H1 (cell line): ENCODE data around the gene PTPRD. TPM values are rescaled to one million over a fixed set of nuclear protein-coding genes. Genes with fewer than 3 reads are reported as not detected.

Experiments used
- CTCF ChIA-PET: fragments of 300-600 bp; sonication (Branson Sonifier 250); formaldehyde crosslinking; loops from one replicate; lab custom pipeline; 2021; ENCODE audit not compliant: partially characterized antibody; lab: Charles Lee
- POLR2A ChIA-PET: fragments of 300-600 bp; sonication (Branson Sonifier 250); formaldehyde crosslinking; loops from one replicate; lab custom pipeline; 2021; ENCODE audit warnings: inconsistent platforms; ENCODE audit not compliant: partially characterized antibody; lab: Charles Lee
- DNase-seq, 2 experiments: peaks; one replicate each; pipeline versions ENCODE4 v3.0.0 to v3.0.0-alpha.2; 2010 to 2022; ENCODE audit warnings: low spot score in 2 of 2, low read depth in 1 of 2, mixed read lengths in 1 of 2
- FAIRE-seq: peaks from 2 replicates; lab custom pipeline; 2011; peaks lifted over from hg19 to GRCh38; lab: Jason Lieb, UNC
- H2AFZ ChIP-seq: 2 replicates; pipeline ENCODE4 v1.8.1; 2012; ENCODE audit warnings: low read length, inconsistent platforms
- H2AK5ac ChIP-seq: 2 replicates; pipeline ENCODE4 v1.6.1; 2013; ENCODE audit warnings: low read depth, low read length
- H2BK120ac ChIP-seq: replicated peaks from 2 replicates; pipeline ENCODE3; 2013; ENCODE audit warnings: low read depth, low read length, inconsistent platforms
- H2BK12ac ChIP-seq: 2 replicates; pipeline ENCODE4 v1.6.1; 2013; ENCODE audit warnings: low read depth, low read length
- H2BK15ac ChIP-seq: 2 replicates; pipeline ENCODE4 v1.6.1; 2013; ENCODE audit warnings: low read length
- H2BK20ac ChIP-seq: 2 replicates; pipeline ENCODE4 v1.6.1; 2013; ENCODE audit warnings: low read length
- H2BK5ac ChIP-seq: 2 replicates; pipeline ENCODE4 v1.6.1; 2013; ENCODE audit warnings: low read depth, low read length
- H3K14ac ChIP-seq: 2 replicates; pipeline ENCODE4 v1.6.1; 2013; ENCODE audit warnings: inconsistent platforms; ENCODE audit not compliant: insufficient read length
- H3K18ac ChIP-seq: 2 replicates; pipeline ENCODE4 v1.6.1; 2013; ENCODE audit warnings: low read length; ENCODE audit errors: extremely low read depth
- H3K23ac ChIP-seq: 2 replicates; pipeline ENCODE4 v1.6.1; 2013; ENCODE audit warnings: inconsistent platforms; ENCODE audit not compliant: insufficient read length
- H3K23me2 ChIP-seq: 2 replicates; pipeline ENCODE4 v1.6.1; 2013; ENCODE audit warnings: low read depth, low read length
- H3K27ac ChIP-seq: 2 replicates; pipeline ENCODE4 v1.6.1; 2011; ENCODE audit warnings: low read depth, low read length, inconsistent platforms
- H3K27me3 ChIP-seq, 4 experiments: replicated peaks in 1 of 4; 1 replicate in 1 of 4; 2 replicates in 3 of 4; pipeline versions ENCODE4 v1.6.1 to v1.8.1; 2011 to 2013; ENCODE audit warnings: low read length in 3 of 4, mild to moderate bottlenecking in 3 of 4, inconsistent platforms in 2 of 4, mixed read lengths in 2 of 4, moderate library complexity in 1 of 4; ENCODE audit not compliant: control insufficient read depth in 3 of 4, insufficient read depth in 3 of 4; ENCODE audit errors: extremely low read depth in 1 of 4
- H3K36me3 ChIP-seq, 4 experiments: 2 replicates each; pipeline versions ENCODE4 v1.6.1 to v1.8.1; 2011 to 2013; ENCODE audit warnings: mild to moderate bottlenecking in 4 of 4, low read length in 3 of 4, moderate library complexity in 2 of 4, control low read depth in 1 of 4, inconsistent platforms in 1 of 4; ENCODE audit not compliant: insufficient read depth in 4 of 4, control insufficient read depth in 2 of 4
- H3K4ac ChIP-seq: replicated peaks from 2 replicates; pipeline ENCODE3; 2013; ENCODE audit warnings: low read length, low read depth, mixed read lengths, inconsistent platforms; ENCODE audit not compliant: insufficient read length
- H3K4me1 ChIP-seq, 4 experiments: replicated peaks in 1 of 4; 1 replicate in 1 of 4; 2 replicates in 3 of 4; pipeline versions ENCODE4 v1.6.1 to v1.8.1; 2011 to 2013; ENCODE audit warnings: low read length in 3 of 4, inconsistent platforms in 2 of 4, mixed read lengths in 1 of 4; ENCODE audit not compliant: insufficient read depth in 4 of 4, control insufficient read depth in 3 of 4
- H3K4me2 ChIP-seq, 2 experiments: 2 replicates each; pipeline versions ENCODE4 v1.6.1 to v1.8.1; 2011 to 2013; ENCODE audit warnings: low read depth in 2 of 2, low read length in 2 of 2, control low read depth in 1 of 2, inconsistent platforms in 1 of 2, mild to moderate bottlenecking in 1 of 2; ENCODE audit not compliant: insufficient read depth in 1 of 2
- H3K4me3 ChIP-seq, 4 experiments: fragments of 200-600, 300-600 bp in 1 of 4; sonication (generic), shearing (Covaris generic), sonication (Bioruptor Twin) in 1 of 4; 2 replicates each; pipeline versions ENCODE4 v1.5.1 to v1.8.1; 2011 to 2016; ENCODE audit warnings: low read length in 4 of 4, low read depth in 3 of 4, control low read depth in 2 of 4, inconsistent platforms in 2 of 4, mild to moderate bottlenecking in 2 of 4, mixed read lengths in 1 of 4, moderate library complexity in 1 of 4; ENCODE audit not compliant: insufficient read depth in 2 of 4; ENCODE audit errors: extremely low read depth in 1 of 4
- H3K56ac ChIP-seq: replicated peaks from 2 replicates; pipeline ENCODE3; 2013; ENCODE audit warnings: low read depth, mild to moderate bottlenecking, mixed read lengths, low read length, inconsistent platforms; ENCODE audit not compliant: insufficient read length
- H3K79me1 ChIP-seq: 2 replicates; pipeline ENCODE4 v1.6.1; 2013; ENCODE audit warnings: low read depth, low read length, control low read depth
- H3K79me2 ChIP-seq, 2 experiments: 2 replicates each; pipeline versions ENCODE4 v1.6.1 to v1.8.1; 2012 to 2013; ENCODE audit warnings: low read length in 2 of 2, mild to moderate bottlenecking in 2 of 2, inconsistent platforms in 1 of 2; ENCODE audit not compliant: insufficient read depth in 2 of 2, control insufficient read depth in 1 of 2
- H3K9ac ChIP-seq, 4 experiments: replicated peaks in 1 of 4; 1 replicate in 1 of 4; 2 replicates in 3 of 4; pipeline versions ENCODE4 v1.6.1 to v1.8.1; 2011 to 2013; ENCODE audit warnings: low read depth in 3 of 4, low read length in 3 of 4, control low read depth in 2 of 4, mild to moderate bottlenecking in 2 of 4, moderate library complexity in 2 of 4, inconsistent platforms in 1 of 4; ENCODE audit errors: extremely low read depth in 1 of 4
- H3K9me3 ChIP-seq, 2 experiments: 2 replicates each; pipeline versions ENCODE4 v1.6.1 to v1.8.1; 2012 to 2013; ENCODE audit warnings: mild to moderate bottlenecking in 2 of 2, moderate library complexity in 2 of 2, control low read depth in 1 of 2, inconsistent platforms in 1 of 2, low read depth in 1 of 2, low read length in 1 of 2, mixed read lengths in 1 of 2; ENCODE audit not compliant: insufficient read depth in 2 of 2
- H4K20me1 ChIP-seq, 2 experiments: replicated peaks in 1 of 2; 2 replicates each; pipeline versions ENCODE3 to v1.8.1; 2011 to 2013; ENCODE audit warnings: inconsistent platforms in 2 of 2, low read length in 2 of 2, mild to moderate bottlenecking in 1 of 2; ENCODE audit not compliant: insufficient read depth in 2 of 2, control insufficient read depth in 1 of 2
- H4K5ac ChIP-seq: 2 replicates; pipeline ENCODE4 v1.6.1; 2013; ENCODE audit warnings: low read length, low read depth, mixed read lengths, inconsistent platforms; ENCODE audit not compliant: insufficient read length
- H4K8ac ChIP-seq: 2 replicates; pipeline ENCODE4 v1.8.0; 2013; ENCODE audit warnings: mild to moderate bottlenecking, moderate library complexity, low read length, inconsistent platforms; ENCODE audit not compliant: insufficient read depth; ENCODE audit errors: extremely low read depth
- H4K91ac ChIP-seq: replicated peaks from 2 replicates; pipeline ENCODE3; 2013; ENCODE audit warnings: low read length, mixed read lengths, inconsistent platforms; ENCODE audit not compliant: insufficient read length
- EGR1 ChIP-seq: IDR thresholded peaks from 2 replicates; pipeline ENCODE4 v1.6.1; 2011; ENCODE audit warnings: low read depth, low read length, borderline replicate concordance
- GTF2F1 ChIP-seq: IDR thresholded peaks from 2 replicates; pipeline ENCODE4 v1.6.1; 2012; ENCODE audit warnings: low read depth, low read length, improper control_type of control experiment, borderline replicate concordance
- KDM4A ChIP-seq: IDR thresholded peaks from one replicate; pipeline ENCODE4 v1.7.1; 2012; ENCODE audit warnings: low read depth, mild to moderate bottlenecking, moderate library complexity, low read length, inconsistent platforms; ENCODE audit not compliant: severe bottlenecking
- KDM5A ChIP-seq: fragments of 200-600 bp; IDR thresholded peaks from 2 replicates; pipeline ENCODE4 v1.7.1; 2012; ENCODE audit warnings: mild to moderate bottlenecking, low read length, inconsistent platforms, mixed read lengths
- NANOG ChIP-seq: IDR thresholded peaks from 2 replicates; pipeline ENCODE4 v1.6.1; 2011; ENCODE audit warnings: low read length, low read depth, mild to moderate bottlenecking, inconsistent platforms; ENCODE audit not compliant: insufficient read depth, poor library complexity, severe bottlenecking
- PHF8 ChIP-seq: fragments of 200-600 bp; sonication (generic); conservative IDR thresholded peaks from 2 replicates; pipeline ENCODE4 v1.7.1; 2012; ENCODE audit warnings: low read depth, mild to moderate bottlenecking, inconsistent platforms, low read length, moderate library complexity
- POLR2AphosphoS5 ChIP-seq: IDR thresholded peaks from 2 replicates; pipeline ENCODE4 v1.6.1; 2011; ENCODE audit warnings: low read depth, low read length
- RAD21 ChIP-seq, 2 experiments: IDR thresholded peaks in 1 of 2; conservative IDR thresholded peaks in 1 of 2; 2 replicates each; pipeline ENCODE4 v1.6.1; 2011; ENCODE audit warnings: low read depth in 2 of 2, low read length in 2 of 2, improper control_type of control experiment in 1 of 2, inconsistent platforms in 1 of 2, mild to moderate bottlenecking in 1 of 2, moderate library complexity in 1 of 2
- SIN3A ChIP-seq, 2 experiments: IDR thresholded peaks in 1 of 2; conservative IDR thresholded peaks in 1 of 2; 2 replicates each; pipeline ENCODE4 v1.6.1; 2011 to 2012; ENCODE audit warnings: low read length in 2 of 2, improper control_type of control experiment in 1 of 2, low read depth in 1 of 2, mild to moderate bottlenecking in 1 of 2
- SIX5 ChIP-seq: IDR thresholded peaks from 2 replicates; pipeline ENCODE4 v1.6.1; 2011; ENCODE audit warnings: mild to moderate bottlenecking, low read depth, low read length
- SUZ12 ChIP-seq: fragments of 200-600 bp; sonication (generic); IDR thresholded peaks from 2 replicates; pipeline ENCODE4 v1.6.1; 2012; ENCODE audit warnings: mild to moderate bottlenecking, inconsistent platforms, low read length, moderate library complexity, mixed read lengths
- TAF1 ChIP-seq: IDR thresholded peaks from 2 replicates; pipeline ENCODE4 v1.6.1; 2011; ENCODE audit warnings: mild to moderate bottlenecking, low read depth, low read length
- USF2 ChIP-seq: IDR thresholded peaks from 2 replicates; pipeline ENCODE4 v1.6.1; 2011; ENCODE audit warnings: low read length, improper control_type of control experiment
- WGBS, 2 experiments: shearing (Covaris generic) in 1 of 2; methylation state at CpG; one replicate each; pipeline versions ENCODE4 v1.1.6 to v1.1.7; 2013 to 2015; ENCODE audit warnings: low lambda C conversion rate in 2 of 2, mixed read lengths in 2 of 2, inconsistent platforms in 1 of 2, low coverage in 1 of 2, missing lambda C conversion rate in 1 of 2; ENCODE audit not compliant: insufficient replicate concordance in 2 of 2, insufficient coverage in 1 of 2, insufficient read length in 1 of 2; ENCODE audit errors: extremely low coverage in 1 of 2, missing lambda C conversion rate in 1 of 2; 5-methylcytosine and 5-hydroxymethylcytosine counted together
- polyA plus RNA-seq, 7 experiments: library from polyadenylated mRNA; depleted of rRNA in 3 of 7; stranded (reverse) in 5 of 7; unstranded in 2 of 7; fragments of >200 nt in 5 of 7; fragments of 200-250 nt in 2 of 7; gene quantifications; 1 replicate in 5 of 7; 2 replicates in 1 of 7; 4 replicates in 1 of 7; pipeline versions ENCODE4 v1.2.1 to v1.2.3, GENCODE V29; 2011 to 2013; ENCODE audit warnings: missing spikeins in 2 of 7, mixed read lengths in 2 of 7
- total RNA-seq: library from RNA; stranded (reverse); fragmentation: NEBNext Ultra II Directional; extraction: Animal tissue kit (Norgen Biotek cat#: 25700); gene quantifications from 2 replicates; pipeline ENCODE4 v1.2.1, GENCODE V29; 2021

The PTPRD gene
- total and polyA plus RNA-seq, 2 of the 8 experiments (the other 6 are each of a cell fraction or from before 2014, with no cell fraction given): 17.2 to 77.0 TPM

GRCh38 chr9:9536523-9536922 lies 1076.3 kb downstream of the PTPRD start:
- Histone ChIP-seq H3K4me1 (peaks cover 0 to 11% (median 3%) of the 10 kb centered on the region in 4 experiments; a peak in 3 of 7 replicates), H3K79me1 (no peaks in the 10 kb centered on the region), H2AK5ac (no peak overlapping the region), H3K9ac (no peak overlapping the region), H3K23ac (no peak overlapping the region), H3K36me3 (no peaks in the 10 kb centered on the region), H3K79me2 (no peaks in the 10 kb centered on the region), H3K23me2 (no peaks in the 10 kb centered on the region), H4K8ac (no peak overlapping the region), H3K56ac (no peak overlapping the region), H4K91ac (no peak overlapping the region), H4K5ac (no peak overlapping the region), H4K20me1 (no peaks in the 10 kb centered on the region), H3K4ac (no peak overlapping the region), H3K18ac (peak overlapping the region; percentile 65; the same call in 1 of the 2 replicates), H2AFZ (peak overlapping the region; percentile 52), H3K4me3 (no peak overlapping the region), H2BK12ac (no peak overlapping the region), H3K27ac (no peak overlapping the region), H2BK120ac (no peak overlapping the region), H2BK5ac (no peak overlapping the region), H2BK15ac (no peak overlapping the region), H3K14ac (no peak overlapping the region), H2BK20ac (no peak overlapping the region), H3K27me3 (no peaks in the 10 kb centered on the region), H3K4me2 (no peak overlapping the region), H3K9me3 (no peaks in the 10 kb centered on the region)
- WGBS, 2 experiments: 77% methylated on average over 9 of the region's 9 CpGs; no CpG with 5 or more reads in 1 of the 2 experiments
- ChIA-PET POLR2A (interaction anchor here (0.9 kb wide), 1 partner anchor 20 kb away, joined by 4 read pairs; no protein-coding TSS in a partner anchor), CTCF (no interaction called here)
- FAIRE-seq: no peak
- DNase-seq: no peak
- TF ChIP-seq KDM5A (no peak), SUZ12 (no peak), SIX5 (no peak), PHF8 (no peak), POLR2AphosphoS5 (no peak), GTF2F1 (no peak), TAF1 (no peak), NANOG (no peak), EGR1 (no peak), SIN3A (conservative IDR thresholded peaks at IDR 0.05 in 1 of 2, IDR thresholded peaks at IDR 0.05 in 1 of 2; ENCODE audit: low read depth in 1 of 2, low read length in 2 of 2) (no peak), RAD21 (IDR thresholded peaks at IDR 0.05 in 1 of 2, conservative IDR thresholded peaks at IDR 0.05 in 1 of 2; ENCODE audit: low read depth in 2 of 2, low read length in 2 of 2) (no peak), KDM4A (no peak), USF2 (no peak)
